Neural progenitor cell (in vitro differentiated cells): ENCODE measurements around the gene SSTR3. TPM values are rescaled to one million over a fixed set of nuclear protein-coding genes. Genes with fewer than 3 reads are reported as not detected.

Experiments
- DNase-seq: peaks from one replicate; pipeline ENCODE4 v3.0.0-alpha.2; 2016; ENCODE audit warnings: low spot score
- H2AFZ ChIP-seq: fragments of 200-600 bp; sonication (generic); replicated peaks from 2 replicates; pipeline ENCODE4 v1.6.1; 2016; ENCODE audit warnings: antibody characterized with exemption
- H3F3A ChIP-seq: fragments of 200-600 bp; sonication (generic); 2 replicates; pipeline ENCODE4 v1.6.1; 2016; ENCODE audit warnings: antibody characterized with exemption, low read depth
- H3K27ac ChIP-seq: fragments of 200-600 bp; sonication (generic); 2 replicates; pipeline ENCODE4 v1.5.1; 2016; ENCODE audit warnings: mild to moderate bottlenecking
- H3K27me3 ChIP-seq: fragments of 200-600 bp; sonication (generic); 2 replicates; pipeline ENCODE4 v1.6.1; 2016; ENCODE audit warnings: mild to moderate bottlenecking, moderate library complexity
- H3K36me3 ChIP-seq: fragments of 200-600 bp; sonication (generic); 2 replicates; pipeline ENCODE4 v1.5.1; 2016
- H3K4me1 ChIP-seq: fragments of 200-600 bp; sonication (generic); 2 replicates; pipeline ENCODE4 v1.6.1; 2016; ENCODE audit warnings: mixed run types
- H3K4me2 ChIP-seq: fragments of 200-600 bp; sonication (generic); 2 replicates; pipeline ENCODE4 v1.6.1; 2016
- H3K4me3 ChIP-seq: fragments of 200-600 bp; sonication (generic); 2 replicates; pipeline ENCODE4 v1.5.1; 2016
- H3K79me2 ChIP-seq: fragments of 200-600 bp; sonication (generic); 2 replicates; pipeline ENCODE4 v1.6.1; 2016; ENCODE audit warnings: low read depth
- H3K9ac ChIP-seq: fragments of 200-600 bp; sonication (generic); 2 replicates; pipeline ENCODE4 v1.6.1; 2016
- H3K9me3 ChIP-seq: fragments of 200-600 bp; sonication (generic); 2 replicates; pipeline ENCODE4 v1.5.1; 2016; ENCODE audit warnings: low read depth
- H4K20me1 ChIP-seq: fragments of 200-600 bp; sonication (generic); 2 replicates; pipeline ENCODE4 v1.6.1; 2016; ENCODE audit warnings: low read depth
- H3K27ac Mint-ChIP-seq: 3 replicates; pipeline ENCODE4 v1.8.0; 2021; ENCODE audit warnings: mixed read lengths
- H3K27me3 Mint-ChIP-seq: 2 replicates; pipeline ENCODE4 v1.8.0; 2022; ENCODE audit warnings: low read depth, mild to moderate bottlenecking, inconsistent platforms, moderate library complexity, mixed read lengths; ENCODE audit not compliant: insufficient read depth
- H3K36me3 Mint-ChIP-seq: 3 replicates; pipeline ENCODE4 v1.8.0; 2021; ENCODE audit warnings: mixed read lengths
- H3K4me1 Mint-ChIP-seq: 3 replicates; pipeline ENCODE4 v1.8.0; 2021; ENCODE audit warnings: mixed read lengths
- H3K4me3 Mint-ChIP-seq: 3 replicates; pipeline ENCODE4 v1.8.0; 2021; ENCODE audit warnings: mild to moderate bottlenecking, moderate library complexity, mixed read lengths
- H3K9me3 Mint-ChIP-seq: 3 replicates; pipeline ENCODE4 v1.8.0; 2020; ENCODE audit warnings: mixed read lengths
- EZH2 ChIP-seq: fragments of 200-600 bp; sonication (generic); IDR thresholded peaks from 2 replicates; pipeline ENCODE4 v1.6.1; 2017; ENCODE audit warnings: antibody characterized with exemption, mild to moderate bottlenecking, moderate library complexity
- EZH2phosphoT487 ChIP-seq: fragments of 200-600 bp; sonication (generic); IDR thresholded peaks from 2 replicates; pipeline ENCODE4 v1.6.1; 2017; ENCODE audit warnings: antibody characterized with exemption
- total RNA-seq: library from RNA; depleted of rRNA; stranded (reverse); fragments of >200 nt; gene quantifications from 2 replicates; pipeline ENCODE4 v1.2.3, GENCODE V29; 2015; ENCODE audit warnings: low replicate concordance
- TF ChIP-seq, protein P1 (sequence below): fragments of 200-600 bp; sonication (generic); IDR thresholded peaks from 2 replicates; pipeline ENCODE4 v1.5.1; 2017; ENCODE audit warnings: antibody characterized with exemption, mild to moderate bottlenecking

SSTR3 gene
- total RNA-seq, 1 donor from 2014 or later = 0.19 TPM

DNA sequence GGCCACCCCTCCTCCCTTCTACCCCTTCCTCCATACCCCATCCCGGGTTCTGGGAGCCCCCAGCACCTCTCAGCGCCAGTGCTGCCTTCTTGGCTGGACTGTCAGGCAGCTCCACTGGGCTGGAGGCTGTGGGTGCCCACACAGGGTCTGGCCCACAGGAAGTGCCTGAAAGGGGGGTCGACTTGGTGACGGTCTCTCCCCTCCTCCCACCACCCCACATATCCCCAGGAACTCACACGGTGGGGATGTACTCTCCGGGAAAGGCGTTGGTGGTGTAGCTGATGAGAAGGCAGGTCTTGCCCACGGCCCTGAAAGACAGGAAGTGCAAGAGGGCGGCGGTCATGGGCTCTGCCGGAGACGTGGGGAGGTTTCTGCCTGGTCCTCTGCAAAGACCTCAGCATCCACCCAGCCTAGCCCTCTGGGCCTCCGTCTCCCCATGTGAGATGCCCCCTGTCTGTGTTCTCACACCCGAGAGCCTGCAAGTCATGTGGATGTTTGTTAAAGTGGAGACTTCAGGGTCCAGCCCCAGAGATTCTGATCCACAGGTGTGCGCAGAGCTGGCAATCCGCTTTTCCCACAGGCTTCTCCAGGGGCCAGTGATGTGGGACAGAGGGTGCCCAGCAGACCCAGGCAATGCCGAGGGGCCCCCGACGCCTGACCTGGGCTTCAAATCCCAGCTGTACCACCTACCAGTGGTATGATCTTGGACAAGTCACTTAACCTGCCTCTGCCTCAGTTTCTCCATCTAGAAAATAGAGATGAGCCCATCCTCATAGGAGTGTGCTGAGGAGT is 29.3 kb upstream of the SSTR3 start:
- no peaks in the 10 kb centered on the region for H3K9me3 ChIP-seq
- H3K4me3 ChIP-seq = no peak overlapping the region
- no peaks in the 10 kb centered on the region for H3K36me3 Mint-ChIP-seq
- no peak overlapping the region for H3K9ac ChIP-seq
- H3K4me1 ChIP-seq = peaks cover 3% of the 10 kb centered on the region
- H4K20me1 ChIP-seq = no peaks in the 10 kb centered on the region
- peaks cover 5% of the 10 kb centered on the region for H3K27me3 Mint-ChIP-seq
- H3K36me3 ChIP-seq = no peaks in the 10 kb centered on the region
- H3K27ac ChIP-seq = no peak overlapping the region
- H3K27ac Mint-ChIP-seq = no peak overlapping the region
- H3K27me3 ChIP-seq = no peaks in the 10 kb centered on the region
- no peak for DNase-seq
- H3K4me1 Mint-ChIP-seq = peaks cover 17% of the 10 kb centered on the region
- no peak for TF ChIP-seq EZH2
- TF ChIP-seq EZH2phosphoT487 = no peak
- TF ChIP-seq, protein P1, sequence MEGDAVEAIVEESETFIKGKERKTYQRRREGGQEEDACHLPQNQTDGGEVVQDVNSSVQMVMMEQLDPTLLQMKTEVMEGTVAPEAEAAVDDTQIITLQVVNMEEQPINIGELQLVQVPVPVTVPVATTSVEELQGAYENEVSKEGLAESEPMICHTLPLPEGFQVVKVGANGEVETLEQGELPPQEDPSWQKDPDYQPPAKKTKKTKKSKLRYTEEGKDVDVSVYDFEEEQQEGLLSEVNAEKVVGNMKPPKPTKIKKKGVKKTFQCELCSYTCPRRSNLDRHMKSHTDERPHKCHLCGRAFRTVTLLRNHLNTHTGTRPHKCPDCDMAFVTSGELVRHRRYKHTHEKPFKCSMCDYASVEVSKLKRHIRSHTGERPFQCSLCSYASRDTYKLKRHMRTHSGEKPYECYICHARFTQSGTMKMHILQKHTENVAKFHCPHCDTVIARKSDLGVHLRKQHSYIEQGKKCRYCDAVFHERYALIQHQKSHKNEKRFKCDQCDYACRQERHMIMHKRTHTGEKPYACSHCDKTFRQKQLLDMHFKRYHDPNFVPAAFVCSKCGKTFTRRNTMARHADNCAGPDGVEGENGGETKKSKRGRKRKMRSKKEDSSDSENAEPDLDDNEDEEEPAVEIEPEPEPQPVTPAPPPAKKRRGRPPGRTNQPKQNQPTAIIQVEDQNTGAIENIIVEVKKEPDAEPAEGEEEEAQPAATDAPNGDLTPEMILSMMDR = no peak
- H2AFZ ChIP-seq = no peak overlapping the region
- no peaks in the 10 kb centered on the region for H3K9me3 Mint-ChIP-seq
- H3K4me3 Mint-ChIP-seq = no peak overlapping the region
- no peak overlapping the region for H3K4me2 ChIP-seq
- no peaks in the 10 kb centered on the region for H3K79me2 ChIP-seq
- H3F3A ChIP-seq = no peaks in the 10 kb centered on the region

DNA sequence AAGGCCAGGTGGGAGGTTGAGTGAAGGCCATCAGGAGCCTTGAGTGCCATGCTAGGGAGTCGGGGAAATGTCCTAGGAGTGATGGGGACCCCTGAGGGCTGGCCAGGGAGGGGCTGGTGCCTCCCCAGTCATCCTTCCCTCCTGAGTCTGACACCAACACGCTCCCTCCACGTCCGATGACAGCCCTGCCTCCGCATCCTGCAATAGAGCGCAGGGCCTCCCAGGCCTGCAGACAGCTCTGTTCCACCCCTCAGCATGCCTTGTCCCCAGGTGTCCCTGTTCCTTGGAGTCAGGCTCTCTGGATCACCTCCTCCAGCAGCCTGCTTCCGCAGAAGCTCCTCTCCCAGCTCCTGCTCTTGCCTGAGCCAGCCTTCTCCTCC is 28.7 kb upstream of the SSTR3 start:
- H2AFZ ChIP-seq = no peak overlapping the region

DNA sequence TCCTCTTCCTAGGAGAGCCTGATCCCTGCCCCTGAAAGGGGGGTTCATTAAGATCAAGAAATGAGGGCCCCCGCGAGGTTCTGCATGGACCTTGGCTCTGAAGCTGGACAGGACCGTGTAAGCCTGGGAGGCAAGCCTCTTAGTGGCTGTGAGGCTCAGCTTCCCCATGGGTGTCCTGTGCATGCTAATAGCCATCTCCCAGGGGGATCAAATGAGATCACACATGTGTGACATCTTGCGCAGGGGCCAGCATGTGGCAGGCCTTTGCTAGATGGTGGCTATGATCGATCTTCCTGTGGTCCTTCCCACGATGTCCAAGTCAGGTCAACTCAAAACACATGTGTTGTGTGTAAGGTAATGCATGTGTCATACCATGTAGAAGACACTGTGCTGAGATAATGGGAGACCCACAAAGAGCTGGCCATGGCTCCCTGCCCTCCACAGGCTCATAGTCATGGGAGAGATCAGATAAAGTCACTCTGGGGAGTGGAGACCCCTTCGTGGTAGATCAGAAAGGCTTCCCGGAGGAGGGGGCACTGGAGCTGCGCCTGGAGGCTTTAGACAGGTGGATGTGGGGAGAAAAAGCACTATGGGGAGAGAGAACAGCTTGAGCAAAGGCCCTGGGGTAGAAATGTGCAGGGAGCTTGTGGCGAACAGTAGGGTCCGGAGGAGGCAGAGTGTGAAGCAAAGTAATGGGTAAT is 28.1 kb upstream of the SSTR3 start:
- Mint-ChIP-seq H3K4me1 (peaks cover 18% of the 10 kb centered on the region), H3K27ac (peak overlapping the region; percentile 86), H3K27me3 (peaks cover 7% of the 10 kb centered on the region), H3K9me3 (no peaks in the 10 kb centered on the region), H3K4me3 (no peak overlapping the region), H3K36me3 (no peaks in the 10 kb centered on the region)
- H3K27me3 ChIP-seq = no peaks in the 10 kb centered on the region
- no peaks in the 10 kb centered on the region for H3K36me3 ChIP-seq
- no peak for TF ChIP-seq EZH2phosphoT487
- TF ChIP-seq EZH2 = no peak
- TF ChIP-seq, protein P1 = no peak
- no peak for DNase-seq
- no peaks in the 10 kb centered on the region for H3K79me2 ChIP-seq
- H3K4me3 ChIP-seq = no peak overlapping the region
- H3K4me1 ChIP-seq = peaks cover 3% of the 10 kb centered on the region
- H3K9ac ChIP-seq = no peak overlapping the region
- H3K27ac ChIP-seq = no peak overlapping the region
- H3K9me3 ChIP-seq = no peaks in the 10 kb centered on the region
- H3K4me2 ChIP-seq = no peak overlapping the region
- no peaks in the 10 kb centered on the region for H4K20me1 ChIP-seq
- no peak overlapping the region for H2AFZ ChIP-seq
- H3F3A ChIP-seq = no peaks in the 10 kb centered on the region

More for the DNA sequence above, 28.7 kb upstream of the SSTR3 start:
- H3K9me3 ChIP-seq = no peaks in the 10 kb centered on the region
- H3K4me3 ChIP-seq = no peak overlapping the region
- H3K36me3 ChIP-seq = no peaks in the 10 kb centered on the region
- no peaks in the 10 kb centered on the region for H4K20me1 ChIP-seq
- H3K27ac Mint-ChIP-seq = no peak overlapping the region
- no peak overlapping the region for H3K9ac ChIP-seq
- H3K4me3 Mint-ChIP-seq = no peak overlapping the region
- DNase-seq = no peak
- H3K27ac ChIP-seq = no peak overlapping the region
- H3K79me2 ChIP-seq = no peaks in the 10 kb centered on the region
- H3K4me1 ChIP-seq = peaks cover 3% of the 10 kb centered on the region
- H3K27me3 Mint-ChIP-seq = peaks cover 7% of the 10 kb centered on the region
- no peaks in the 10 kb centered on the region for H3K9me3 Mint-ChIP-seq
- no peaks in the 10 kb centered on the region for H3K27me3 ChIP-seq
- H3K36me3 Mint-ChIP-seq = no peaks in the 10 kb centered on the region
- peaks cover 18% of the 10 kb centered on the region for H3K4me1 Mint-ChIP-seq
- no peak overlapping the region for H3K4me2 ChIP-seq
- no peaks in the 10 kb centered on the region for H3F3A ChIP-seq
- TF ChIP-seq EZH2 (no peak), EZH2phosphoT487 (no peak)
- TF ChIP-seq, protein P1 = no peak
